Fibroblast of skin of abdomen (primary cell): ENCODE data around the gene PDE11A. TPM values are rescaled to one million over a fixed set of nuclear protein-coding genes. Genes with fewer than 3 reads are reported as not detected.
"Not testable (repeated sequence)": the region's sequence is repeated elsewhere in the genome, so short reads cannot be mapped to it uniquely, and the experiment has no call there.

Experiments
- DNase-seq: peaks from one replicate; pipeline ENCODE4 v3.0.0-alpha.2; 2013
- polyA plus RNA-seq, 2 experiments: library from polyadenylated mRNA; unstranded; fragments of 120-200 nt; gene quantifications; one replicate each; pipeline ENCODE4 v1.2.1, GENCODE V29; 2013; ENCODE audit not compliant: insufficient read length in 2 of 2

PDE11A gene
- polyA plus RNA-seq (2013, experiment 1 of 2; ENCODE audit: insufficient read length): 0.44 TPM
- polyA plus RNA-seq (2013, experiment 2 of 2; ENCODE audit: insufficient read length): 0.65 TPM

- peak; percentile 73 for DNase-seq
Measured at GRCh38 chr2:178072383-178073301, at the start of gene PDE11A. Gene PDE11A, minus strand, starts transcription at chr2:178072777. Its CDS starts 340 bp downstream, at chr2:178072437.

- DNase-seq: no peak
Measured at GRCh38 chr2:178119179-178119922, 46.8 kb upstream of the PDE11A start.

GRCh38 chr2:178117725-178118124, 45.1 kb upstream of the PDE11A start:
- DNase-seq: no peak

- DNase-seq: no peak
Measured at GRCh38 chr2:178115271-178115670, 42.7 kb upstream of the PDE11A start.

GRCh38 chr2:178114462-178114861, 41.9 kb upstream of the PDE11A start:
- DNase-seq: no peak

- peak; percentile 89 for DNase-seq
Measured at GRCh38 chr2:178112202-178113152, 39.9 kb upstream of the PDE11A start, which contains the start of gene RBM45. Gene RBM45, plus strand, starts transcription at chr2:178112437. Its CDS starts 110 bp downstream, at chr2:178112547.

GRCh38 chr2:178111743-178112142, 39.2 kb upstream of the PDE11A start:
- DNase-seq: no peak

GRCh38 chr2:178110681-178111080, 38.1 kb upstream of the PDE11A start:
- no peak for DNase-seq

GRCh38 chr2:178109813-178110212, 37.2 kb upstream of the PDE11A start:
- DNase-seq: peak; percentile 30

GRCh38 chr2:178108176-178108575, 35.6 kb upstream of the PDE11A start:
- no peak for DNase-seq

GRCh38 chr2:178106053-178106452, 33.5 kb upstream of the PDE11A start:
- DNase-seq: no peak

GRCh38 chr2:178105566-178105965, 33.0 kb upstream of the PDE11A start:
- no peak for DNase-seq

- peak; percentile 4 for DNase-seq
Measured at GRCh38 chr2:178101321-178102079, 28.9 kb upstream of the PDE11A start.

- DNase-seq: no peak
Measured at GRCh38 chr2:178093471-178093870, 20.9 kb upstream of the PDE11A start.

- DNase-seq: no peak
Measured at GRCh38 chr2:178088774-178089270, 16.2 kb upstream of the PDE11A start.

GRCh38 chr2:178084273-178084672, 11.7 kb upstream of the PDE11A start:
- no peak for DNase-seq

- no peak for DNase-seq
Measured at GRCh38 chr2:178082408-178083045, 9.9 kb upstream of the PDE11A start.

- not testable (repeated sequence) for DNase-seq
Measured at GRCh38 chr2:178079279-178079678, 6.7 kb upstream of the PDE11A start.

- DNase-seq: no peak
Measured at GRCh38 chr2:178076130-178076529, 3.6 kb upstream of the PDE11A start.

- no peak for DNase-seq
Measured at GRCh38 chr2:178075006-178075326, 2.4 kb upstream of the PDE11A start.
